Nasal cavity respiratory epithelium epithelial cell of viscerocranial mucosa (primary cell): ENCODE measurements around the gene USP15. TPM values are rescaled to one million over a fixed set of nuclear protein-coding genes. Genes with fewer than 3 reads are reported as not detected.

Experiments used
- total RNA-seq: library from RNA; depleted of rRNA; stranded (reverse); fragments of >200 nt; gene quantifications from 2 replicates; pipeline ENCODE4 v1.2.3, GENCODE V29; 2014

The USP15 gene
- 53.0 and 80.1 TPM in 2 replicates for total RNA-seq

GRCh38 chr12:62259993-62260732, at the start of gene USP15:
Gene USP15 (plus strand): TSS chr12:62260404. CDS start chr12:62260415, 11 bp downstream.

Other genes starting within 250 kb of the USP15 start
- 27.0 and 37.6 TPM in 2 replicates for gene MON2, start 206.4 kb downstream of the USP15 start, total RNA-seq